Thyroid gland (tissue), 4 donors: ENCODE data around the gene MEIOB.

Experiments used
- CTCF ChIP-seq, 6 experiments: fragments of 200-600 bp in 3 of 6; fragments of 450-650 bp in 3 of 6; sonication (generic) in 3 of 6; IDR thresholded peaks; one replicate each; pipeline ENCODE4 v1.5.1; 2016 to 2019; ENCODE audit warnings: antibody characterized with exemption in 6 of 6, mild to moderate bottlenecking in 2 of 6, inconsistent platforms in 1 of 6, moderate library complexity in 1 of 6
- POLR2A ChIP-seq, 2 donors: fragments of 450-650 bp; IDR thresholded peaks; one replicate each; pipeline ENCODE4 v1.6.1; 2017; ENCODE audit warnings: antibody characterized with exemption in 2 of 2, mild to moderate bottlenecking in 2 of 2, moderate library complexity in 1 of 2

- TF ChIP-seq CTCF (IDR thresholded peaks at IDR 0.05) (no peak), POLR2A (IDR thresholded peaks at IDR 0.05) (no peak)
Measured at GRCh38 chr16:1818873-1819525, 53.0 kb downstream of the MEIOB start.
